HepG2 (cell line): Measurements from ENCODE around the gene CXCL8. TPM values are rescaled to one million over a fixed set of nuclear protein-coding genes. Genes with fewer than 3 reads are reported as not detected.

Source experiments
- ARID3A ChIP-seq: IDR thresholded peaks from 2 replicates; pipeline ENCODE4 v1.6.1; 2012; ENCODE audit warnings: low read depth, low read length, improper control_type of control experiment
- ATF6 ChIP-seq: sonication (generic); formaldehyde crosslinking; conservative IDR thresholded peaks from 2 replicates; pipeline ENCODE4 v1.4.0; 2020; ENCODE audit warnings: missing genetic modification reagents
- MAX ChIP-seq: IDR thresholded peaks from 2 replicates; pipeline ENCODE4 v1.6.1; 2012; ENCODE audit warnings: inconsistent platforms
- NFE2L2 ChIP-seq: fragments of 150-350 bp; IDR thresholded peaks from 2 replicates; pipeline ENCODE4 v1.6.1; 2014; ENCODE audit warnings: low read length
- NFYB ChIP-seq: sonication (generic); formaldehyde crosslinking; IDR thresholded peaks from 2 replicates; pipeline ENCODE4 v1.4.0; 2020; ENCODE audit warnings: missing genetic modification reagents
- NR2F2 ChIP-seq: IDR thresholded peaks from 2 replicates; pipeline ENCODE4 v1.6.1; 2012; ENCODE audit warnings: low read depth, inconsistent platforms, borderline replicate concordance
- SETDB1 ChIP-seq: sonication (generic); formaldehyde crosslinking; IDR thresholded peaks from 2 replicates; pipeline ENCODE4 v1.5.1; 2020; ENCODE audit warnings: missing genetic modification reagents, mild to moderate bottlenecking, borderline replicate concordance
- ZBTB4 ChIP-seq: sonication (generic); formaldehyde crosslinking; IDR thresholded peaks from 2 replicates; pipeline ENCODE4 v1.4.0; 2020; ENCODE audit warnings: missing genetic modification reagents, mild to moderate bottlenecking, borderline replicate concordance
- ZFP36L2 ChIP-seq: sonication (generic); formaldehyde crosslinking; IDR thresholded peaks from 2 replicates; pipeline ENCODE4 v1.4.0; 2020; ENCODE audit warnings: missing genetic modification reagents
- ZNF224 ChIP-seq: sonication (generic); formaldehyde crosslinking; IDR thresholded peaks from 2 replicates; pipeline ENCODE4 v1.5.0; 2020; ENCODE audit warnings: mild to moderate bottlenecking, missing genetic modification reagents
- ZNF558 ChIP-seq: sonication (generic); formaldehyde crosslinking; IDR thresholded peaks from 2 replicates; pipeline ENCODE4 v1.9.0; 2022; ENCODE audit warnings: mild to moderate bottlenecking, missing genetic modification reagents, borderline replicate concordance
- polyA plus RNA-seq, 8 experiments: library from polyadenylated mRNA; depleted of rRNA in 3 of 8; stranded (reverse) in 7 of 8; unstranded in 1 of 8; fragments of >200 nt; fragmentation: Illumina TruSeq in 4 of 8; extraction: Trizol in 4 of 8; gene quantifications; 2 replicates each; pipeline versions ENCODE4 v1.2.1 to v1.2.3, GENCODE V29; 2011 to 2016; ENCODE audit warnings: low read depth in 4 of 8, missing spikeins in 1 of 8, mixed read lengths in 1 of 8; ENCODE audit not compliant: insufficient read depth in 1 of 8
- total RNA-seq, 5 experiments: library from RNA; depleted of rRNA; stranded (reverse); fragments of >200 nt; fragmentation: Illumina TruSeq; extraction: Trizol; gene quantifications; 2 replicates each; pipeline ENCODE4 v1.2.3, GENCODE V29; 2016; ENCODE audit warnings: low read depth in 1 of 5

CXCL8 gene
- total and polyA plus RNA-seq, 2 of the 13 experiments (the other 11 are each of a cell fraction or from before 2014, with no cell fraction given), result 1.8 to 7.8 TPM

GRCh38 chr4:73707918-73708577 is 32.3 kb upstream of the CXCL8 start (continued):
- no peak for TF ChIP-seq ZBTB4 (CRISPR knock-in tag)
- no peak for TF ChIP-seq MAX
- TF ChIP-seq SETDB1 (CRISPR knock-in tag), result no peak
- no peak for TF ChIP-seq ARID3A
- TF ChIP-seq ZNF224 (CRISPR knock-in tag), result no peak
- no peak for TF ChIP-seq NFYB (CRISPR knock-in tag)
- no peak for TF ChIP-seq NR2F2
- TF ChIP-seq ZFP36L2 (CRISPR knock-in tag), result no peak
- no peak for TF ChIP-seq ZNF558
- no peak for TF ChIP-seq ATF6 (CRISPR knock-in tag)
- TF ChIP-seq NFE2L2, result no peak
